ENCODE results near the gene GGN.
"Not testable (repeated sequence)": the region's sequence is repeated elsewhere in the genome, so short reads cannot be mapped to it uniquely, and the experiment has no call there.

Gene GGN

GRCh38 chr19:38424272-38424671, 36.4 kb upstream of the GGN start:
- Histone ChIP-seq H3K27me3 (ENCODE audit: insufficient read depth, low read length) (peaks cover under 1% of the 10 kb centered on the region; the same call in 1 of the 2 replicates), H3K4me1 (ENCODE audit: insufficient read depth, low read length) (peaks cover 4% of the 10 kb centered on the region; the same call in 1 of the 2 replicates), H3K4me3 (ENCODE audit: low read length) (no peak overlapping the region), H3K9ac (ENCODE audit: low read depth, low read length) (no peak overlapping the region), H3K27ac (ENCODE audit: low read length) (no peak overlapping the region), H3K36me3 (ENCODE audit: insufficient read depth, low read depth, low read length) (no peaks in the 10 kb centered on the region), H3K9me3 (ENCODE audit: insufficient read depth, low read depth, low read length) (no peaks in the 10 kb centered on the region)

GRCh38 chr19:38422438-38422837, 34.6 kb upstream of the GGN start:
- H3K9me3 ChIP-seq (ENCODE audit: insufficient read depth, low read depth, low read length), result no peaks in the 10 kb centered on the region
- peaks cover 11% of the 10 kb centered on the region for H3K27me3 ChIP-seq (ENCODE audit: insufficient read depth, low read length)
- H3K9ac ChIP-seq (ENCODE audit: low read depth, low read length), result no peak overlapping the region
- no peaks in the 10 kb centered on the region for H3K36me3 ChIP-seq (ENCODE audit: insufficient read depth, low read depth, low read length)
- no peak overlapping the region for H3K27ac ChIP-seq (ENCODE audit: low read length)
- no peak overlapping the region for H3K4me3 ChIP-seq (ENCODE audit: low read length)
- peaks cover 4% of the 10 kb centered on the region; the same call in 1 of the 2 replicates for H3K4me1 ChIP-seq (ENCODE audit: insufficient read depth, low read length)

GRCh38 chr19:38421856-38422255, 34.0 kb upstream of the GGN start:
- no peak overlapping the region for H3K9ac ChIP-seq (ENCODE audit: low read depth, low read length)
- no peaks in the 10 kb centered on the region for H3K36me3 ChIP-seq (ENCODE audit: insufficient read depth, low read depth, low read length)
- no peak overlapping the region for H3K27ac ChIP-seq (ENCODE audit: low read length)
- no peaks in the 10 kb centered on the region for H3K9me3 ChIP-seq (ENCODE audit: insufficient read depth, low read depth, low read length)
- peaks cover 11% of the 10 kb centered on the region for H3K27me3 ChIP-seq (ENCODE audit: insufficient read depth, low read length)
- no peak overlapping the region for H3K4me3 ChIP-seq (ENCODE audit: low read length)
- H3K4me1 ChIP-seq (ENCODE audit: insufficient read depth, low read length), result peaks cover 4% of the 10 kb centered on the region; the same call in 1 of the 2 replicates

GRCh38 chr19:38420935-38421334, 33.1 kb upstream of the GGN start:
- no peaks in the 10 kb centered on the region for H3K9me3 ChIP-seq (ENCODE audit: insufficient read depth, low read depth, low read length)
- no peak overlapping the region for H3K27ac ChIP-seq (ENCODE audit: low read length)
- peaks cover 11% of the 10 kb centered on the region for H3K27me3 ChIP-seq (ENCODE audit: insufficient read depth, low read length)
- H3K9ac ChIP-seq (ENCODE audit: low read depth, low read length), result no peak overlapping the region
- H3K4me1 ChIP-seq (ENCODE audit: insufficient read depth, low read length), result no peaks in the 10 kb centered on the region
- no peaks in the 10 kb centered on the region for H3K36me3 ChIP-seq (ENCODE audit: insufficient read depth, low read depth, low read length)
- no peak overlapping the region for H3K4me3 ChIP-seq (ENCODE audit: low read length)

- no peaks in the 10 kb centered on the region for H3K4me1 ChIP-seq (ENCODE audit: insufficient read depth, low read length)
- H3K36me3 ChIP-seq (ENCODE audit: insufficient read depth, low read depth, low read length), result no peaks in the 10 kb centered on the region
- peak overlapping the region; percentile 74 for H3K4me3 ChIP-seq (ENCODE audit: low read length)
- peaks cover 11% of the 10 kb centered on the region for H3K27me3 ChIP-seq (ENCODE audit: insufficient read depth, low read length)
- no peak overlapping the region for H3K27ac ChIP-seq (ENCODE audit: low read length)
- peak overlapping the region; percentile 25; the same call in 1 of the 2 replicates for H3K9ac ChIP-seq (ENCODE audit: low read depth, low read length)
- H3K9me3 ChIP-seq (ENCODE audit: insufficient read depth, low read depth, low read length), result no peaks in the 10 kb centered on the region
Observed at GRCh38 chr19:38417544-38418506, 30.0 kb upstream of the GGN start.

DNA sequence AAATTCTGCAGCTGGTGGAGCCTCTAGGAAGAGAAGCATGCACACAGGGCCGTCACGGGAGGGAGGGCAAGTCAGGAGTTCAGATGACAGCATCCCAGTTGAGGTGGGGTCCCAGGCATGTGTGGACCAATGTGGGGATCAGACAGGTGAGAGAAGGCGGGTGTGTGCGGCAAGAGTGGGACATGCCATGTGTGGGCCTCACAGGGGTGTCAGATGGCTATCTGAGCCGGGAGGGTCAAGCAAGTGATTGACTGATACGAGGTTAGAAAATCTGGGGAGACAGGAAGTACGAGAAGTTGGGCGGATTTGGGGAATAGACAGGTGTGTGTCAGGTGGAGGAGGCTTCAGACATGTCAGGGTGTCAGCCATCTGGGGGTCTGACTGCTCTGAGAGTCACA, 29.3 kb upstream of the GGN start:
- H3K27me3 ChIP-seq (ENCODE audit: insufficient read depth, low read length), result peaks cover 11% of the 10 kb centered on the region
- no peak overlapping the region for H3K27ac ChIP-seq (ENCODE audit: low read length)
- no peaks in the 10 kb centered on the region for H3K4me1 ChIP-seq (ENCODE audit: insufficient read depth, low read length)
- H3K4me3 ChIP-seq (ENCODE audit: low read length), result peak overlapping the region; percentile 74; the same call in 1 of the 2 replicates
- H3K36me3 ChIP-seq (ENCODE audit: insufficient read depth, low read depth, low read length), result no peaks in the 10 kb centered on the region
- H3K9me3 ChIP-seq (ENCODE audit: insufficient read depth, low read depth, low read length), result no peaks in the 10 kb centered on the region
- H3K9ac ChIP-seq (ENCODE audit: low read depth, low read length), result peak overlapping the region; percentile 25; the same call in 1 of the 2 replicates

GRCh38 chr19:38413416-38413815, 25.6 kb upstream of the GGN start:
- no peak overlapping the region for H3K27ac ChIP-seq (ENCODE audit: low read length)
- H3K4me3 ChIP-seq (ENCODE audit: low read length), result no peak overlapping the region

DNA sequence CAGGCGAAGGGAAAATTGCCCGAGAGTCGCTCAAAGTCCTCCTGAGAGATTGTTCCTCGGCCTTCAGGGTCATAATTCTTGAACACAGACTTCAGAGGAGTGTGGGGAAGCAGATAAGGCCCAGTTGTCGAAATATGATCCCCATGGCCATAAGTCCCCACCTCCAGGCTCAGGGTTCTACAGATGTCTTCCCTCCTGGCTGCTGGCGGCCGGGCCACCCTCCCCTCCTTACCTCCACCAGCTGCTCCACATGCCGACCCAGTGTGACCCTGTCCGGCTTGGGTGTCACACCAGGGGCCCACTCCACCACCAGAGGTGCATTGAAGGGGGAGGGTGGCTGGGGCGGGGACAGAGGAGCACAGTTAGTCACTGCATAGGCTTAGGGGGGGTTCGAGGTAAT, 25.1 kb upstream of the GGN start:
- no peaks in the 10 kb centered on the region for H3K4me1 ChIP-seq (ENCODE audit: insufficient read depth, low read length)
- H3K27me3 ChIP-seq (ENCODE audit: insufficient read depth, low read length), result no peaks in the 10 kb centered on the region
- H3K9ac ChIP-seq (ENCODE audit: low read depth, low read length), result no peak overlapping the region
- no peak overlapping the region for H3K27ac ChIP-seq (ENCODE audit: low read length)
- H3K36me3 ChIP-seq (ENCODE audit: insufficient read depth, low read depth, low read length), result no peaks in the 10 kb centered on the region
- no peak overlapping the region for H3K4me3 ChIP-seq (ENCODE audit: low read length)
- no peaks in the 10 kb centered on the region for H3K9me3 ChIP-seq (ENCODE audit: insufficient read depth, low read depth, low read length)

More at GRCh38 chr19:38413416-38413815, 25.6 kb upstream of the GGN start:
- Histone ChIP-seq H3K36me3 (ENCODE audit: insufficient read depth, low read depth, low read length) (no peaks in the 10 kb centered on the region), H3K27me3 (ENCODE audit: insufficient read depth, low read length) (peaks cover 2% of the 10 kb centered on the region), H3K4me1 (ENCODE audit: insufficient read depth, low read length) (no peaks in the 10 kb centered on the region), H3K9me3 (ENCODE audit: insufficient read depth, low read depth, low read length) (no peaks in the 10 kb centered on the region), H3K9ac (ENCODE audit: low read depth, low read length) (no peak overlapping the region)

GRCh38 chr19:38412491-38412890, 24.7 kb upstream of the GGN start:
- Histone ChIP-seq H3K27me3 (ENCODE audit: insufficient read depth, low read length) (no peaks in the 10 kb centered on the region), H3K27ac (ENCODE audit: low read length) (no peak overlapping the region), H3K9me3 (ENCODE audit: insufficient read depth, low read depth, low read length) (no peaks in the 10 kb centered on the region), H3K4me1 (ENCODE audit: insufficient read depth, low read length) (no peaks in the 10 kb centered on the region), H3K9ac (ENCODE audit: low read depth, low read length) (no peak overlapping the region), H3K4me3 (ENCODE audit: low read length) (no peak overlapping the region), H3K36me3 (ENCODE audit: insufficient read depth, low read depth, low read length) (no peaks in the 10 kb centered on the region)

GRCh38 chr19:38411898-38412297, 24.1 kb upstream of the GGN start:
- H3K27me3 ChIP-seq (ENCODE audit: insufficient read depth, low read length); H3K36me3 ChIP-seq (ENCODE audit: insufficient read depth, low read depth, low read length); H3K4me1 ChIP-seq (ENCODE audit: insufficient read depth, low read length); H3K27ac ChIP-seq (ENCODE audit: low read length); H3K9ac ChIP-seq (ENCODE audit: low read depth, low read length); H3K9me3 ChIP-seq (ENCODE audit: insufficient read depth, low read depth, low read length); H3K4me3 ChIP-seq (ENCODE audit: low read length): not testable (repeated sequence)

GRCh38 chr19:38411041-38411712, 23.3 kb upstream of the GGN start:
- H3K36me3 ChIP-seq (ENCODE audit: insufficient read depth, low read depth, low read length), result no peaks in the 10 kb centered on the region
- no peak overlapping the region for H3K4me3 ChIP-seq (ENCODE audit: low read length)
- H3K27me3 ChIP-seq (ENCODE audit: insufficient read depth, low read length), result no peaks in the 10 kb centered on the region
- no peak overlapping the region for H3K9ac ChIP-seq (ENCODE audit: low read depth, low read length)
- H3K9me3 ChIP-seq (ENCODE audit: insufficient read depth, low read depth, low read length), result no peaks in the 10 kb centered on the region
- H3K27ac ChIP-seq (ENCODE audit: low read length), result no peak overlapping the region
- H3K4me1 ChIP-seq (ENCODE audit: insufficient read depth, low read length), result no peaks in the 10 kb centered on the region

- not testable (repeated sequence) for H3K36me3 ChIP-seq (ENCODE audit: insufficient read depth, low read depth, low read length); H3K27me3 ChIP-seq (ENCODE audit: insufficient read depth, low read length); H3K9me3 ChIP-seq (ENCODE audit: insufficient read depth, low read depth, low read length); H3K4me1 ChIP-seq (ENCODE audit: insufficient read depth, low read length); H3K27ac ChIP-seq (ENCODE audit: low read length); H3K4me3 ChIP-seq (ENCODE audit: low read length); H3K9ac ChIP-seq (ENCODE audit: low read depth, low read length)
Observed at GRCh38 chr19:38410407-38410806, 22.6 kb upstream of the GGN start.

All from iPS-20b (cell line).